HCT116 (cell line): ENCODE data around the gene OVAAL. TPM values are rescaled to one million over a fixed set of nuclear protein-coding genes. Genes with fewer than 3 reads are reported as not detected.

Source experiments
- ATAC-seq: fragments of 200-7000 bp; cut with Tn5 transposase; 2 replicates; pipeline ENCODE4 v1.9.1; 2020; ENCODE audit warnings: mild to moderate bottlenecking, moderate library complexity
- BruUV-seq: library from RNA; stranded (reverse); fragments of 400-500 nt; replicated peaks from 2 replicates; lab custom pipeline; 2021; lab: Mats Ljungman, UMichigan
- CTCF ChIA-PET: fragments of 300-600 bp; sonication (Branson Sonifier 250); formaldehyde crosslinking; loops from one replicate; lab custom pipeline; 2021; ENCODE audit warnings: antibody characterized with exemption; lab: Charles Lee
- POLR2A ChIA-PET: fragments of 300-600, 350-600 bp; sonication (Branson Sonifier 250); formaldehyde crosslinking; loops from one replicate; lab custom pipeline; 2021; ENCODE audit warnings: antibody characterized with exemption; lab: Charles Lee
- RAD21 ChIA-PET, 2 experiments: fragments of 300-600 bp; sonication (Branson Sonifier 250); formaldehyde crosslinking; loops; one replicate each; lab custom pipeline; 2023; ENCODE audit warnings: low total read pairs in 2 of 2; ENCODE audit not compliant: uncharacterized antibody in 2 of 2, unreplicated experiment in 2 of 2, low non-redundant PET in 1 of 2; lab: Charles Lee
- DNase-seq: peaks from one replicate; pipeline ENCODE4 v3.0.0-alpha.2; 2010; ENCODE audit warnings: low read depth, low spot score
- H2AFZ ChIP-seq: fragments of 200-600 bp; shearing (Covaris generic), sonication (generic); 2 replicates; pipeline ENCODE4 v1.6.1; 2017; ENCODE audit warnings: low read depth, mixed run types, mixed read lengths, antibody characterized with exemption, low read length; ENCODE audit not compliant: poor library complexity, severe bottlenecking
- H3K27ac ChIP-seq: 2 replicates; pipeline ENCODE4 v1.5.1; 2012; ENCODE audit warnings: low read depth, low read length
- H3K27me3 ChIP-seq: fragments of 200-600 bp; sonication (generic); 2 replicates; pipeline ENCODE4 v1.6.1; 2016; ENCODE audit warnings: mixed run types, low read length, mixed read lengths; ENCODE audit not compliant: insufficient read depth
- H3K36me3 ChIP-seq, 2 experiments: fragments of 200-500 bp in 1 of 2; fragments of 200-600 bp in 1 of 2; sonication (Bioruptor generic) in 1 of 2; sonication (generic) in 1 of 2; 2 replicates each; pipeline versions ENCODE4 v1.5.1 to v1.6.1; 2014 to 2016; ENCODE audit warnings: low read length in 2 of 2, inconsistent platforms in 1 of 2, mixed read lengths in 1 of 2, mixed run types in 1 of 2; ENCODE audit not compliant: insufficient read depth in 2 of 2, control insufficient read depth in 1 of 2
- H3K4me1 ChIP-seq, 2 experiments: fragments of 200-600 bp in 1 of 2; sonication (generic) in 1 of 2; 2 replicates each; pipeline versions ENCODE4 v1.5.1 to v1.6.1; 2012 to 2017; ENCODE audit warnings: low read length in 2 of 2, inconsistent platforms in 1 of 2, mild to moderate bottlenecking in 1 of 2, mixed read lengths in 1 of 2, mixed run types in 1 of 2, moderate library complexity in 1 of 2; ENCODE audit not compliant: insufficient read depth in 2 of 2, control insufficient read depth in 1 of 2
- H3K4me2 ChIP-seq: fragments of 200-600 bp; sonication (generic); 2 replicates; pipeline ENCODE4 v1.6.1; 2017; ENCODE audit warnings: mixed run types, low read length, mixed read lengths
- H3K4me3 ChIP-seq, 2 experiments: fragments of 200-600 bp in 1 of 2; sonication (generic) in 1 of 2; replicated peaks in 1 of 2; 2 replicates each; pipeline ENCODE4 v1.5.1; 2011 to 2016; ENCODE audit warnings: low read length in 2 of 2, control low read depth in 1 of 2, low read depth in 1 of 2, mild to moderate bottlenecking in 1 of 2, mixed read lengths in 1 of 2, mixed run types in 1 of 2
- H3K79me2 ChIP-seq: fragments of 200-600 bp; sonication (generic); 2 replicates; pipeline ENCODE4 v1.6.1; 2017; ENCODE audit warnings: mild to moderate bottlenecking, mixed run types, low read length, moderate library complexity, mixed read lengths; ENCODE audit not compliant: insufficient read depth
- H3K9ac ChIP-seq: fragments of 200-600 bp; sonication (generic); 2 replicates; pipeline ENCODE4 v1.6.1; 2016; ENCODE audit warnings: low read length, mixed read lengths
- H3K9me2 ChIP-seq: fragments of 200-600 bp; sonication (generic), shearing (Covaris generic); 2 replicates; pipeline ENCODE4 v1.6.1; 2017; ENCODE audit warnings: mixed run types, mild to moderate bottlenecking, moderate library complexity; ENCODE audit not compliant: insufficient read depth
- H3K9me3 ChIP-seq, 2 experiments: fragments of 200-500 bp in 1 of 2; fragments of 200-600 bp in 1 of 2; sonication (Bioruptor generic) in 1 of 2; sonication (generic) in 1 of 2; 2 replicates each; pipeline ENCODE4 v1.6.1; 2014 to 2017; ENCODE audit warnings: low read length in 2 of 2, mixed read lengths in 2 of 2, inconsistent platforms in 1 of 2, low read depth in 1 of 2, mild to moderate bottlenecking in 1 of 2, mixed run types in 1 of 2, moderate library complexity in 1 of 2; ENCODE audit not compliant: control insufficient read depth in 1 of 2, insufficient read depth in 1 of 2
- H4K20me1 ChIP-seq: fragments of 200-600 bp; sonication (generic), shearing (Covaris generic); 2 replicates; pipeline ENCODE4 v1.6.1; 2017; ENCODE audit warnings: mixed run types, mild to moderate bottlenecking, moderate library complexity; ENCODE audit not compliant: insufficient read depth
- ATF3 ChIP-seq: IDR thresholded peaks from 2 replicates; pipeline ENCODE4 v1.6.1; 2012
- CBX3 ChIP-seq: IDR thresholded peaks from 2 replicates; pipeline ENCODE4 v1.6.1; 2012; ENCODE audit warnings: low read depth
- CEBPB ChIP-seq: IDR thresholded peaks from 2 replicates; pipeline ENCODE4 v1.6.1; 2012; ENCODE audit warnings: low read depth
- CTCF ChIP-seq, 3 experiments: fragments of 200-600 bp in 1 of 3; sonication (generic) in 1 of 3; IDR thresholded peaks in 2 of 3; conservative IDR thresholded peaks in 1 of 3; 2 replicates each; pipeline ENCODE4 v1.5.1; 2012 to 2017; ENCODE audit warnings: low read depth in 2 of 3, low read length in 2 of 3, antibody characterized with exemption in 1 of 3, borderline replicate concordance in 1 of 3, control low read depth in 1 of 3, mild to moderate bottlenecking in 1 of 3, mixed read lengths in 1 of 3, mixed run types in 1 of 3, moderate library complexity in 1 of 3; ENCODE audit not compliant: insufficient read depth in 1 of 3
- ELF1 ChIP-seq: IDR thresholded peaks from 2 replicates; pipeline ENCODE4 v1.6.1; 2012; ENCODE audit warnings: low read depth, borderline replicate concordance
- EZH2phosphoT487 ChIP-seq: fragments of 200-600 bp; IDR thresholded peaks from 2 replicates; pipeline ENCODE4 v1.6.1; 2018; ENCODE audit warnings: antibody characterized with exemption, borderline replicate concordance
- FOSL1 ChIP-seq: IDR thresholded peaks from 2 replicates; pipeline ENCODE4 v1.6.1; 2012; ENCODE audit warnings: low read depth
- MAX ChIP-seq: IDR thresholded peaks from 2 replicates; pipeline ENCODE4 v1.6.1; 2012
- POLR2A ChIP-seq: IDR thresholded peaks from 2 replicates; pipeline ENCODE4 v1.7.0; 2011; ENCODE audit warnings: borderline replicate concordance; ENCODE audit not compliant: insufficient read depth, insufficient read length; ENCODE audit errors: extremely low read depth
- RAD21 ChIP-seq: IDR thresholded peaks from 2 replicates; pipeline ENCODE4 v1.6.1; 2012; ENCODE audit warnings: low read depth, mild to moderate bottlenecking
- REST ChIP-seq: IDR thresholded peaks from 2 replicates; pipeline ENCODE4 v1.6.1; 2012; ENCODE audit warnings: low read depth
- SRF ChIP-seq: IDR thresholded peaks from 2 replicates; pipeline ENCODE4 v1.6.1; 2012; ENCODE audit warnings: low read depth
- YY1 ChIP-seq: IDR thresholded peaks from 2 replicates; pipeline ENCODE4 v1.6.1; 2011; ENCODE audit warnings: low read length, low read depth, moderate library complexity, mild to moderate bottlenecking; ENCODE audit not compliant: insufficient replicate concordance; ENCODE audit errors: extremely low read depth
- ZNF274 ChIP-seq: fragments of 200-500 bp; sonication (Bioruptor generic); IDR thresholded peaks from 2 replicates; pipeline ENCODE4 v1.6.1; 2014; ENCODE audit warnings: mild to moderate bottlenecking, low read depth, low read length, inconsistent platforms
- intact Hi-C: fragments of 100-400 bp; cut with micrococcal nuclease; formaldehyde crosslinking; loops from 2 replicates; pipeline ENCODE4 v1.10.0; 2022
- total RNA-seq: library from RNA; stranded (reverse); gene quantifications from one replicate; pipeline ENCODE4 v1.2.1, GENCODE V29; 2021; ENCODE audit not compliant: unreplicated experiment

OVAAL gene
- total RNA-seq, 1 experiment from 2014 or later, result not detected

GRCh38 chr1:180598333-180598974, 39.7 kb downstream of the OVAAL start:
- intact Hi-C loops, result no loop called here
- CTCF ChIA-PET, result no interaction called here
- RAD21 ChIA-PET, result no interaction called here
- DNase-seq (no peak), ATAC-seq (no peak)
- Histone ChIP-seq H3K9ac (no peak overlapping the region), H3K27me3 (no peaks in the 10 kb centered on the region), H3K27ac (no peak overlapping the region), H2AFZ (no peak overlapping the region), H3K9me2 (no peaks in the 10 kb centered on the region), H3K4me1 (no peaks in the 10 kb centered on the region), H3K9me3 (no peaks in the 10 kb centered on the region), H3K4me3 (no peak overlapping the region), H4K20me1 (no peaks in the 10 kb centered on the region), H3K79me2 (no peaks in the 10 kb centered on the region), H3K4me2 (no peak overlapping the region), H3K36me3 (no peaks in the 10 kb centered on the region)
- BruUV-seq, result no TSS peak
- POLR2A ChIA-PET, result no interaction called here
- TF ChIP-seq YY1 (no peak), CTCF (IDR thresholded peaks at IDR 0.05 in 2 of 3, conservative IDR thresholded peaks at IDR 0.05 in 1 of 3; ENCODE audit: borderline replicate concordance in 1 of 3, insufficient read depth in 1 of 3, low read depth in 2 of 3, low read length in 2 of 3) (no peak), FOSL1 (no peak), EZH2phosphoT487 (no peak), RAD21 (no peak), ZNF274 (no peak), ATF3 (no peak), CBX3 (no peak), CEBPB (no peak), SRF (no peak), MAX (no peak), POLR2A (no peak), REST (no peak), ELF1 (no peak)
